GM19372 (cell line): ENCODE measurements around the gene PES1.
"Not testable (repeated sequence)": the region's sequence is repeated elsewhere in the genome, so short reads cannot be mapped to it uniquely, and the experiment has no call there.

Experiments used
- ATAC-seq: cut with Tn5 transposase; IDR thresholded peaks from one replicate; pipeline ENCODE4 v1.9.1; 2021; ENCODE audit warnings: mild to moderate bottlenecking, low read depth, moderate library complexity; ENCODE audit not compliant: unreplicated experiment

PES1 gene

DNA sequence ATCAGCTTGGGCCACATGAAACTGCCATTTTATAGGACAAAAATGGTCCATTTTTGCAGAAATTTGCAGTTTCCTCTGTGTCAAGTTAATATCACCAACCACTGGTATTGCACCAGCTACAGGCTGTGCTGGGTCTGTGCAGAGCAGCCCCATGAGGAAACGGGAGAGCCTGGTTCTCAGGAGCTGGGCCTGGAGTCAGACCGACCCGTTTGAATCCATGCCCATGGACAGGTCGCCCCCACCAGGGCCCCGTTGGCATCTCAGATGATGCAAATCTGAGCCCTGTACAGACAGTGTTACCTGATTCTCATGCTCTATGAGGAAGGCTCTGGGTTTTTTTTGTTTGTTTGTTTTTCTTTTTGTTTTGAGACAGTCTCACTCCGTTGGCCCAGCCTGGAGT lies 35.3 kb downstream of the PES1 start:
- no peak for ATAC-seq

DNA sequence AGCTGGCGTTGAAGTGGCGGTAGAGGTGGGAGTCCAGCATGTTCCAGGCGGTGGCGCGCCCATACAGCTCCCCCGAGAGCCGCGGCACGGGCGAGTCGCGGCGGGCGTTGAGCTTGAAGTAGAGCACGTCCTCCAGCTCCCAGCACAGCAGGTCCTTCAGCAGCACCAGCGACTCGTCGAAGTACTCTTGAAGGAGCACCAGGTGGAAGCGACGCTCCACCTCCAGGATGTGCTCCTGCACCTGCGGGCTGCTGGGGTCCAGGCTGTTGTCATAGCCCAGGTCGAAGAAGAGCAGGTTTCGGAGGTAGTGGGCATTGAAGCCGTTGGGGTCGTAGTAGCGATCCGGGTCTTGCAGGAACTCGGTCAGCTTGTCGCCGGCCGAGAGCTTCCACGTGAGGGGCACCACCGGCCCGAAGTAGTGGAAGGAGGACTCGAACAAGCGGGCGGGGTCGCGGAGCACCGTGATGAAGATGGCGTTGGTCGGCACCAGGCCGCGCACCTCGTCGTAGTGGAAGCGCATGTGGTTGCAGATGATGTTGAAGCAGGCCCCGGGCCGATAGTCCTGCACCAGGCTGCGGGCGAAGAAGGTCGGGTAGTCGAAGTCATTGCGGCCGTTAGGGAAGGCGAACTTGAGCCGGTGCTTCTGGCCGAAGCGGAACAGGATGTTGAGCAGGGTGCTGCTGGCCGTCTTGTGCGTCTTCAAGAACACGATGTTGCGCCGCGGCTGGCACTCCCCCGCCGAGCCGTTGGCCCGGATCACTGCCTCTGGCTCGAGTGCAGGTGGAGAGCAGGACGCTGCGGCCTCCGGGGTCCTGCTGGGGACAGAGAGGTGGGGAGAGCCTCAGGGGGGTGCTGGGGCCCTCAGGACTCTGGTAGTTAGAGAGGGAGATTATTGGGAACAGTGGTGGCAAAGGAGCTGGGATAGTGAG lies 36.2 kb downstream of the PES1 start:
- ATAC-seq: no peak

DNA sequence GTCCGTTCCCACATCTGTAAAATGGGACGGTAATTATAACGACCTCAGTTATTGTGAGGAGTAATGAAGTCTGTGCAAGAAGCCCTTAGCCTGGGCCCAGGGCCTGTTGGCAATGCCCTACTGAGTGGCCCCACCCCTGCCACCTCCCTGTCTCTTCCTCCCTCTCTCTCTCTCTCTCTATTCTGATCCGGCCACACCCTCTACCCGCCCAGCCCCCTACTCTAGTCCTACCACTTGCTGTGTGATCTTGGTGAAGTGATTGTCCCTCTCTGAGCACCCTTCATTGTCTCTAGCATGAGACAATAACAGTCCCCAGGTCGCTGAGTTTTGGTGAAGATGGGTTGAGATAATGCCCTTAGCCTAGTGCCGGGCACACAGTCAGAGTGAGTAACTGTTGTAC lies 37.7 kb downstream of the PES1 start:
- no peak for ATAC-seq

DNA sequence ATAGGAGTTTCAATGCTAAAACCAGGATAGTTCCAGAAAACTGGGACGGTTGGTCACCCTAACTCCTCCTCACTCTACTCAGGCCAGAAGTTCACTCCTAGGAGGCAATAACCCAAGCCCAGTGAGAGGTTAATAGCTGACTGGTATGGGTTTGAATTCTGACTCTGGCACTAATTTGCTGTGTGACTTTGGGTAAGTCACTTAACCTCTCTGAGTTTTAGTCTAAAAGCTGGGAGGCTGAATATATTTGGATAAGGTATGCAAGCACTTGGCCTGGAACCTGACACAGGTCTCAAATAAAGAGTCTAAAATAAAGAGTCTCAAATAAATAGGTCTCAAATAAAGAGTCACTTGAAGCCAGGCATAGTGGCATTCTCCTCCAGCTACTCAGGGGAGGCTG lies 39.0 kb downstream of the PES1 start:
- no peak for ATAC-seq

DNA sequence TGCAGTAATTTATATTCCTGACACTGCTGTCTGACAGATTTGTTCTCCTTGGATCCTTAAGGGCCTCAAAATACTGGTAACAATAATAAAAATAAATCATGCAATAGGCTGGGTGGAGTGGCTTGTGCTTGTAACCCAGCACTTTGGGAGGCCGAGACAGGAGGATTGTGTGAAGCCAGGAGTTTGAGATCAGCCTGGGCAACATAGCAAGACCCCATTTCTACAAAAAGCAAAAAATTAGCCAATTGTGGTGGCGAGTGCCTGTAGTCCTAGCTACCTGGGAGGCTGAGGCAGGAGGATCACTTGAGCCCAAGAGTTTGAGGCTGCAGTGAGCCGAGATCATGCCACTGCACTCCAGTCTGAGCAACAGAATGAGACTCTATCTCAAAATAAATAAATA lies 39.9 kb downstream of the PES1 start:
- not testable (repeated sequence) for ATAC-seq

DNA sequence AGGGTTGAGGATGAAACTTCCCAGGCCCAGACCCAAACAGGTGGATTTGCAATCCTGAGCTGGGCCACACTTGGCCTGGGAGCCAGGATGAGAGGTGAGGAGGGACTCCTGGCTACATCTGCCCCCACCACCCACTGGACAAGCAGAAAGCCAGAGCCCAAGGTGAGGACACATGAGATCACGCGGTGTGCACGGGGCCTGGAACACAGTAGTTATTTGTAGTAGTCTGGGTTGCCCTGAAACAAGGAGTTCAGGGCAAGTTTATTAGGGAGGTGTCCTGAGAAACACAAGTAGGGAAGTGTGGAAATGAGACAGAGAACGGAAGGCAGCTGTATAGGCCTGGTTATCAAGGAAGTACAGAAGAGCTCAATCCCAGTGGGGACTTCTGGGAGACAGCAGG lies 44.5 kb downstream of the PES1 start:
- ATAC-seq: no peak

DNA sequence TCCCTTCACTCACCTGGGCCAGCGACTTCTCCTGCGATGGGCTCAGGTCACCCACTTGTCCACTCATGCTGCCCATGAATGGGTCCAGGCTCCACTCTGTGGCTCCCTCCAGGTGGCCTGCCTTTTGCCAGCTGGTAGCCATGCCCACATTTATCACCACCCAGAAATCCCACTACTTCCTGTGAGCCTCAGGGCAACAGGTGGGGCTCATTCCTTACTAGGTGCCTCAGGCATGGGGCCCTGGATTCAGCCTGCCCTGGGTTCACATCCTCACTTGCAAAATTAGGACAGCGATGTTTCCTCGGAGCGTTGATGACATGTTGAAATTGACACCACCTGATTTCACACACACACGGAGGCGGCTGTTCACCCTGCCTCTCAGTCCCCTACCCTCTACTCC lies 45.1 kb downstream of the PES1 start, which contains the start of gene SEC14L6:
TSS of gene SEC14L6 (minus strand) at position 126 of the 400 bp plus-strand sequence. CDS start at position 67, 59 bp downstream.
- no peak for ATAC-seq

DNA sequence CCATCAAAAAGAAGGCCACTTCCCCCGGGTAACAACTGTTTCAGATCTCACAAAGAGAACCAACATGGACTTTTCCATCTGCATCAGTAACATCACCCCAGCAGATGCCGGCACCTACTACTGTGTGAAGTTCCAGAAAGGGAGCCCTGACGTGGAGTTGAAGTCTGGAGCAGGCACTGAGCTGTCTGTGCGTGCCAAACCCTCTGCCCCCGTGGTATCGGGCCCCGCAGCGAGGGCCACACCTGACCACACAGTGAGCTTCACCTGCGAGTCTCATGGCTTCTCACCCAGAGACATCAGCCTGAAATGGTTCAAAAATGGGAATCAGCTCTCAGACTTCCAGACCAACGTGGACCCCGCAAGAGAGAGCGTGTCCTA lies 48.9 kb downstream of the PES1 start:
- no peak for ATAC-seq

DNA sequence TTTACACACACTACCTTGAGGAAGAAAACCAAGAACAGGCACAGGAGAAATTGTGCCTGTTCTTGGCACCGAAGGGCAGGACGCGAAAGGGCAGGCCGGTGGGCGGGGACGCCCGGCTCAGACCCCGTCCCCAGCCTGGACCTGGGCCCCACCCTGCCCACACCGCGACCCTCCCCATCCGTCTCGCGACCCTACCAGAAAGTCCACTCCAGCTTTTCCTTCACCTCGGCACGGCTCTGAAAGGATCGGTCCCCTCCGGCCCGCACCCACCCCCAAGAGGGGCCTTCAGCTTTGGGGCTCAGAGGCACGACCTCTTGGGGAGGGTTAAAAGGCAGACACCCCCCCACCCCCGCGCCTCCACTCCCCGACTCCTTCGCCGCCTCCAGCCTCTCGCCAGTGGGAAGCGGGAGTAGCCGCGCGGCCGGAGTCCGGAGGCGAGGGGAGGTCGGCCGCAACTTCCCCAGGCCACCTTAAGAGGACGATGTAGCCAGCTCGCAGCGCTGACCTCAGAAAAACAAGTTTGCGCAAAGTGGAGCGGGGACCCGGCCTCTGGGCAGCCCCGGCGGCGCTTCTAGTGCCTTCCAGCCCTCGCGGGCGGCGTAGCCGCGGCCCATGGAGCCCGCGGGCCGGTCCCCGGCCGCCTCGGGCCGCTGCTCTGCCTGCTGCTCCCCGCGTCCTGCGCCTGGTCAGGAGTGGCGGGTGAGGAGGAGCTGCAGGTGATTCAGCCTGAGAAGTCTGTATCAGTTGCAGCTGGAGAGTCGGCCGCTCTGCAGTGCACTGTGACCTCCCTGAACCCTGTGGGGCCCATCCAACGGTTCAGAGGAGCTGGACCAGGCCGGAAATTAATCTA lies 49.5 kb downstream of the PES1 start:
- ATAC-seq: no peak

DNA sequence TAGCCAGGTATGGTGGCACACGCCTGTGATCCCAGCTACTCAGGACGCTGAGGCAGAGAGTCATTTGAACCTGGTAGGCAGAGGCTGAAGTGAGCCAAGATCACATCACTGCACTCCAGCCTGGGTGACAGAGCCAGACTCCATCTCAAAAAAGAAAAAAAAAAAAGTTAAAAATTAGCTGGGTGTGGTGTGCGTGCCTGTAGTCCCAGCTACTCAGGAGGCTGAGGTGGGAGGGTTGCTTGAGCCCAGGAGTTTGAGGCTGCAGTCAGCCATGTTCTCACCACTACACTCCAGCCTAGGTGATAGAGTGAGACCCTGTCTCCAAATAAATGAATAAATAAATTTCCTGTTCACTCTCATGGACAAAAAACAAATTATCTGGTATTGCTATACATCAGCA lies 50.2 kb downstream of the PES1 start:
- ATAC-seq: not testable (repeated sequence)

DNA sequence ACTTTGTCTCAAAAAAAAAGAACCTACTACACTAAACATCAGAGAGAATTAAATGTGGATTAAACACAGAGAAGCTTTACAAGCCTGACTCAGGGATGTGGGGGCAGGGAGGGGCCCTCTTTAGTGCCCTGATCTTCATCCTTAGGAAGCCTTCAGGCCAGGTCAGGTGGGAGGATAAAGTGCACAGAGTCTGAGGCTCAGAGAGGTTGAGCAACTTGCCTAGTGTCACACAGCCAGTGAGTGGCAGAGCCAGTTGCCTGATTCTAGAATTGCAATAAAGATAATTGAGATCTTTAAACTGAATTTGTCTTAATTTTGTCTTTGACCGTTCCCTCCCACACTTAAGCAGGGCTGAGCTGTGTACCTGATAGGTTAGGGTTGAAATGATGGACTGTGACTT lies 52.3 kb downstream of the PES1 start:
- ATAC-seq: no peak

DNA sequence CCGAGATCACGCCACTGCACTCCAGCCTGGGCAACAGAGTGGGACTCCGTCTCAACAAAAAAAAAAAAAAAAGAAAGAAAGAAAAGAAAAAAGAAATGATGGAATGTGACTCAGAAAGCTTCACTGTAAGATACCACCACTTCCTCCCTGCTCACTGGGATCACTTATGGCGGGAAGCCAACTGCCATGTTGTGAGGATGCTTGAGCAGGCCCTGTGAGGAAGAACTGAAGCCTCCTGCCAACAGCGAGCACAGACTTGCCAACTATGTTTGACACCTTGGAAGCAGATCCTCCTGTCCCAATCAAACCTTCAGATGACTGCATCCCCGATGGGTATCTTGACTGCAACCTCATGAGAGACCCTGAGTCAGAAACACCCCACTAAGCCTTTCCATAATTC lies 53.4 kb downstream of the PES1 start:
- ATAC-seq: no peak

DNA sequence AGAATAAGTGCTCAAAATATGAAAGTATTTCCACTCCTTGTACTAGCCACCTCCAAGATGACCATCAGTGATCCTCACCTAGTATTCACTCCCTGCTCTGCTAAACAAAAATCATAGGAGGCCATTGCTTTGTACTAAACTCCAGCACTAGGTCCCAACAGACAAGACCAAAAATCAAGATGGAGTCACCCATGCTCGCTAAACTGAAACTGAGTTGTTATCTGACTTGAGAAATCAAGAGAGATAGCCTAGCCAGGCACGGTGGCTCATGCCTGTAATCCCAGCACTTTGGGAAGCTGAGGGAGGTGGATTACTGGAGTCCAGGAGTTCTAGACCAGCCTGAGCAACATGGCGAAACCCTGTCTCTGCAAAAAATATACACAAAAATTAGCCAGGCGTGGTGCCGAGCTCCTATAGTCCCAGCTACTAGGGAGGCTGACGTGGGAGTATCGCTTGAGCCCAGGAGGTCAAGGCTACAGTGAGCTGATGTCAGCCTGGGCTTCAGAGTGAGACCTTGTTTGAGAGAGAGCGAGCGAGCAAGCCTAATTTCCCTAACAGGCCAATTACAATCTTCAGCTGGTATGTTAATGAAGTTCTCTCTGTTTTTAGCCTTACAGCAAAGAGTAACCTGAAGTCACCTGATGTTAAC lies 54.5 kb downstream of the PES1 start:
- ATAC-seq: no peak

DNA sequence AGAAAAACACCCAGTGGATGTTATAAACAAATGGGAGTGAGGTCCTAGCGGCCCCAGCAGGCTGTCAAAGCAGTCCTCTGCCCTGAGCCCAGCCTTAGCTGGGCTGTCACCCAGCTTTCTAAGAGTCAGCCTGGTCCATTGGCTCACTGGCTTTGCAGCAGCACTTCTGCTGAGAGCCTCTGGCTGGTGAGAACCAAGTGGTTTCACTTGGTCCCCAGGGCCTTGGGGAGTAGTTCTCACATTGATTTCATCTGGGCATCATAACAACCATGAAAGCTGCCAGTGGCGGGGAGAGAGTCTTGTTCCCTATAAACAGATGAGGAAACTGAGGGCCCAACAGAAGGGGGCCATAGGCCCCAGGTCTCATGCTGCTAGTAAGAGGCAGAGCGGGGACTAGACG lies 56.5 kb downstream of the PES1 start:
- ATAC-seq: no peak

DNA sequence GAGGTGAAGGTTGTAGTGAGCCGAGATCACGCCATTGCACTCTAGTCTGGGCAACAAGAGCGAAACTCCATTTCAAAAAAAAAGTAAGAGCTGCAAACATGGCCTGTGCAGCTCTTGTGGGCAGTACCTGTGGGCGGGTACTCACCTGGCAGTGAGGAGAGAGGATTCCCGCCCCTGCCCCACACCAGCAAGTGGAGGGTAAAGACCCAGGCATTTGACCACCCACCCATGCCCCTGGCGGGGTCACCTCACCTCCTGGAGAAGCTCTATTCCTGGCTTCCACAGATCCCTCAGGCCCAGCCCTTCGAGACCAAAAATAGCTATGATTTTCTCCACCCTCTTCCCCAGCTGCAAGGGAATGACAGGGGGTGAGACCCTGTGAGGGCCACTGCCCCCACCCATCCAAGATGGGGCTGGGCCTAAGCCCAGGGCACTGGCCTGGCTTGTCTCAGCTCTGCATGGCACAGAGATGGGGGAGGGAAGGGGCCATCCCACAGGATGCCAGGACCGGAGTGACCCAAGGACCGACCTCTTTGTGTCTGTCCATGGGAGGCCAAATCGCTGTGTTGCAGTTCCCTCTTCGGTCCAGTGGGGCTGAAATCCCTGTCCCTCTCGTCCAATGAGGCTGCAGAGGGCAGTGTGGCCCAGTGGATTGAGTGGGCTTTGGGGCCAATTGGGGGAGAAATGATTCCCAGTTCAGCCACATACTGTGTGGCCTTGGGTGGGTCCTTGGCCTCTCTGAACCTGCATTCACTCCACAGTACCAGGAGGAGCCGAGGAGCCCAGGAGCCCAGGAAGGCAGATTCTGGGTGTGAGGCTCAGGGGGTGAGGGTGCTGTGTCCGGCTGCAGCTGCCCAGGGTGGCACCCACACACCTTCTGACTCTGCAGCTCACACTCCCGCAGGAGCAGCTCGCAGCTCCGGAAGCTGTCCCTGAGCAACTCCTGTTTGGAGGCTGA lies 59.8 kb downstream of the PES1 start:
- no peak for ATAC-seq

DNA sequence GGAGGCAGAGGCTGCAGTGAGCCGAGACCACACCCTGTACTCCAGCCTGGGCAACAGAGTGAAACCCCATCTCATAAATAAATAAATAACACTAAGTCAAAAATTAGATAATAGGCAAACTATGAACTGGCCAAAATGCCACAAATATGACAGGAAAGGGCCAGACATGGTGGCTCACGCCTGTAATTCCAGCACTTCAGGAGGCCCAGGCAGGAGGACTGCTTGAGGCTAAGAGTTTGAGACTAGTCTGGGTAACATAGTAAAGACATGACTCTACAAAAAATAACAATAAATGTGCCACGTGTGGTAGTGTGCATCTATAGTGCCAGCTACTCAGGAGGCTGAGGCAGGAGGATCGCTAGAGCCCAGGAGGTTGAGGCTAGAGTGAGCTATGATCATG lies 65.1 kb downstream of the PES1 start:
- no peak for ATAC-seq
